Chondrocyte (in vitro differentiated cells): ENCODE measurements around the gene NACC2. TPM values are rescaled to one million over a fixed set of nuclear protein-coding genes. Genes with fewer than 3 reads are reported as not detected.

Experiments used
- DNase-seq: peaks from one replicate; pipeline ENCODE4 v3.0.0; 2021; ENCODE audit warnings: mixed read lengths, low spot score
- H3K27ac Mint-ChIP-seq: one replicate; pipeline ENCODE4 v1.8.0; 2021; ENCODE audit warnings: mild to moderate bottlenecking, moderate library complexity, mixed read lengths; ENCODE audit not compliant: unreplicated experiment
- H3K27me3 Mint-ChIP-seq: 2 replicates; pipeline ENCODE4 v1.8.0; 2021; ENCODE audit warnings: low read depth, mixed read lengths
- H3K36me3 Mint-ChIP-seq: 2 replicates; pipeline ENCODE4 v1.8.0; 2021; ENCODE audit warnings: low read depth, mixed read lengths
- H3K4me1 Mint-ChIP-seq: 2 replicates; pipeline ENCODE4 v1.8.0; 2021; ENCODE audit warnings: low read depth, mild to moderate bottlenecking, mixed read lengths
- H3K4me3 Mint-ChIP-seq: one replicate; pipeline ENCODE4 v1.8.0; 2021; ENCODE audit warnings: mild to moderate bottlenecking, moderate library complexity, mixed read lengths; ENCODE audit not compliant: unreplicated experiment
- H3K9me3 Mint-ChIP-seq: 2 replicates; pipeline ENCODE4 v1.8.0; 2021; ENCODE audit warnings: low read depth, mixed read lengths
- CTCF ChIP-seq: fragments of 200-600 bp; sonication (generic); IDR thresholded peaks from 2 replicates; pipeline ENCODE4 v1.5.0; 2021; ENCODE audit warnings: antibody characterized with exemption, mild to moderate bottlenecking, moderate library complexity
- total RNA-seq: library from RNA; stranded (reverse); gene quantifications from 3 replicates; pipeline ENCODE4 v1.2.1, GENCODE V29; 2021

Gene NACC2
- total RNA-seq, 1 donor from 2014 or later: 51.0 TPM

GRCh38 chr9:136010615-136011361, 84.3 kb downstream of the NACC2 start:
- no peaks in the 10 kb centered on the region for H3K27me3 Mint-ChIP-seq
- TF ChIP-seq CTCF: no peak
- no peak overlapping the region for H3K4me3 Mint-ChIP-seq
- DNase-seq: peak; percentile 78
- peaks cover 31% of the 10 kb centered on the region for H3K4me1 Mint-ChIP-seq
- no peak overlapping the region for H3K27ac Mint-ChIP-seq
- H3K36me3 Mint-ChIP-seq: peaks cover 6% of the 10 kb centered on the region
- H3K9me3 Mint-ChIP-seq: no peaks in the 10 kb centered on the region

- peaks cover 6% of the 10 kb centered on the region for H3K36me3 Mint-ChIP-seq
- H3K27me3 Mint-ChIP-seq: no peaks in the 10 kb centered on the region
- peaks cover 31% of the 10 kb centered on the region for H3K4me1 Mint-ChIP-seq
- H3K9me3 Mint-ChIP-seq: no peaks in the 10 kb centered on the region
- no peak for TF ChIP-seq CTCF
- peak overlapping the region; percentile 17 for H3K27ac Mint-ChIP-seq
- no peak overlapping the region for H3K4me3 Mint-ChIP-seq
- no peak for DNase-seq
These were observed 84.9 kb downstream of the NACC2 start for GRCh38 chr9:136010176-136010575.

- peak overlapping the region; percentile 73 for H3K27ac Mint-ChIP-seq
- peaks cover 6% of the 10 kb centered on the region for H3K36me3 Mint-ChIP-seq
- no peaks in the 10 kb centered on the region for H3K27me3 Mint-ChIP-seq
- no peak for DNase-seq
- H3K4me3 Mint-ChIP-seq: no peak overlapping the region
- H3K4me1 Mint-ChIP-seq: peaks cover 31% of the 10 kb centered on the region
- no peaks in the 10 kb centered on the region for H3K9me3 Mint-ChIP-seq
- TF ChIP-seq CTCF: no peak
These were observed 85.6 kb downstream of the NACC2 start for GRCh38 chr9:136009516-136009915.

GRCh38 chr9:136008693-136008997, 86.4 kb downstream of the NACC2 start:
- Mint-ChIP-seq H3K4me1 (peaks cover 39% of the 10 kb centered on the region), H3K27me3 (no peaks in the 10 kb centered on the region), H3K27ac (no peak overlapping the region), H3K9me3 (no peaks in the 10 kb centered on the region), H3K36me3 (peaks cover 6% of the 10 kb centered on the region), H3K4me3 (no peak overlapping the region)
- no peak for TF ChIP-seq CTCF
- no peak for DNase-seq

- DNase-seq: no peak
- peak overlapping the region; percentile 71 for H3K27ac Mint-ChIP-seq
- no peak for TF ChIP-seq CTCF
- H3K36me3 Mint-ChIP-seq: peaks cover 6% of the 10 kb centered on the region
- peaks cover 41% of the 10 kb centered on the region for H3K4me1 Mint-ChIP-seq
- H3K9me3 Mint-ChIP-seq: no peaks in the 10 kb centered on the region
- H3K27me3 Mint-ChIP-seq: no peaks in the 10 kb centered on the region
- no peak overlapping the region for H3K4me3 Mint-ChIP-seq
These were observed 87.0 kb downstream of the NACC2 start for GRCh38 chr9:136007934-136008692.
